NOMO-1 (cell line): ENCODE measurements around the gene TMEM59L.

ENCODE experiments used
- DNase-seq, 2 experiments: peaks; one replicate each; lab custom pipeline; 2025; ENCODE audit not compliant: unreplicated experiment in 2 of 2; lab: John Stamatoyannopoulos, UW

The TMEM59L gene

GRCh38 chr19:18608102-18608804 is 4.4 kb upstream of the TMEM59L start:
- no peak for DNase-seq

GRCh38 chr19:18608805-18609716 is 3.6 kb upstream of the TMEM59L start:
- DNase-seq = no peak

- DNase-seq = no peak
Measured at GRCh38 chr19:18609717-18610051, 3.0 kb upstream of the TMEM59L start.

- no peak for DNase-seq
Measured at GRCh38 chr19:18610245-18610555, 2.5 kb upstream of the TMEM59L start.

- DNase-seq = no peak
Measured at GRCh38 chr19:18610556-18611326, 1.9 kb upstream of the TMEM59L start.

DNA sequence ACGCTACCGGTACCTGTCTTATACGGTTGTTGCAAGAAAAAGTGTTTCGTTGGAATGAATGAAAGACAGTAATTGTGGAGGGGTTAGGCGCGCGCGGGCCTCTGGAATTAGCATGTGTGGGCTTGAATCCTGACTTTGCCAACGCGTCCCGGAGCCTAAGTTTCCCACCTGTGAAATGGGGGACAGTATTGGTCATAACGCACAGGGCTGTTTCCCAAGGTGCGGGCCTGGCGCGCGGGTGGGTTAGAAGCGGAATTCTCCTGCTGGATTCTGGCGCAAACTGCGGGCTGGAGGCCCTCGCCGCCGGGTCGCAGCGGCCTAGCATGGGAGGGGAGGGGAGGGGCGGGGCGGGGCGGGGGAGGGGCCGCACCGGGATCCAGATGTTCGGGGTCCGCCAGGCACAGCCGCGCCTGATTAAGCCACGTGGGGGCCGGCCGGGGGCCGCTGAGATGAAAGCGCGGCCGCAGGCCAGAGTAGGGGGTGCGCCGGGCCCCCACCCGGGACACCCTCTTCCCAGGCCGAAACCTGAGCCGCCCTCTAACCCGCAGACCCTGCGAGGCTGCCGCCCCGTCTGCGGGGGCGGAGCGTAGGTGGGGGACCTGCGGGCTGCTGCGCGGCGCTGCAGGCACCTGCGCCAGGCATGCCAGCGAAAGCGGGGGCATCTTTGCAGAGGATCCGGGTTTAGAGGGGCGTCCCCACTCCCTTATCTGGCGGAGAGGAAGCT is 1.2 kb upstream of the TMEM59L start:
- no peak for DNase-seq

DNA sequence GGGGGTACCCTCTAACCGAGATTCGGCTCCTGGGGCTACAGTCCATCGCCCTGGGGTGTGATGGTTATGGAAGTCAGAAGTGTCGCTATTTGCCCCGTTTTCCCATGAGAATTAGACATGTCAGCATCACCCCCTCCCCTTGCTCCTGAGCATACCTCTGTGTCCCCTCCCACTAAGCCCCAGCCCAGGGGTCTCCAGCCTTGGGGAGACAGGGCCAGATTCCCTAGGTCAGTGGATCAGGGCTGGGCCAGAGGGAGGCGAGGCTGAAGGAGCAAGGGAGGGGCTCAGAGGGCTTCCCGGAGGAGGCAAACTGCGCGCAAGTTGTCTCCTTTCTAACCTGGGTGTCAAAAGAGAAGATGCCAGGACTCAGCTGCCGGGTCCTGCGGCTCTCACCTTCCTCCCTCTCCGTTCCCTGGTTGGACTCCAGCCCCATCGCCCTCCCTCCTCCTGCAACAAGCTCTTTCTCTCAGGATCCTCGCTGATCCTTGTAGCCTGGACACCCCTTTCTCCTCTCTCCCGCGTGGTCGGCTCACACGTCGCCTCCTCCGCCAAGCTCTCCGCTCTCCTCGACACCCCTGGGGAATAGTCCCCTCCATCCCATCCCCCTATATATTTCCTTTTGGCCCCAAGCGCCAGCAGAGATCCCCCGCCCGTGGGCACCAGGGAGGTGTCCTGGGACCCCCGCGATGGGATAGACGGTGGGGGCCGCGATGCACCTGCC is 459 bp upstream of the TMEM59L start:
- no peak for DNase-seq

DNA sequence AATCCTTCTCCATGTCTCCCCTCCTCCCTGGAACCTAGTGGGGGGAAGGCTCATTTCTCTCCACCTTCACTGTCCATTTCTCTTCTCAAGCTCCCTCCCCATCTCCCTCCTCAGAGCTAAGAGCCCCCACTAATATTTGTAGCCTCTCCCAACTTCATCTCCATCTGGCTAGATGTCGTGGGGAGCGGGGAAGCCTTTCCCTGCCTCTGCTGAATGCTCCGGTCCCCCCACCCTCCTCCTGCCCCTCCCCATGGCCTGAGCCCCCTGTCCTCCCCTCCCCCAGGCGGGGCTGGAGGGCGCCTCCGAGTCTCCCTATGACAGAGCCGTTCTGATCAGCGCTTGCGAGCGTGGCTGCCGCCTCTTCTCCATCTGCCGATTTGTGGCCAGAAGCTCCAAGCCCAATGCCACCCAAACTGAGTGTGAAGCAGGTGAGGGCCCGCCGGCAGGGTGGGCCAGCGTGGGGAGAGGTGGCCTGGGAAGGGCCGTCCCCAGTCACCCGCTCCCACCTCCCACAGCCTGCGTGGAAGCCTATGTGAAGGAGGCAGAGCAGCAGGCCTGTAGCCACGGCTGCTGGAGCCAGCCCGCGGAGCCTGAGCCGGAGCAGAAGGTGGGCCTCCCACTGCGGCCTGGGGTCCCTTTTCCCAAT is 1.0 kb downstream of the TMEM59L start:
- DNase-seq = no peak

GRCh38 chr19:18616023-18616422 is 3.4 kb downstream of the TMEM59L start:
- no peak for DNase-seq

GRCh38 chr19:18617562-18617961 is 4.9 kb downstream of the TMEM59L start:
- no peak for DNase-seq

DNA sequence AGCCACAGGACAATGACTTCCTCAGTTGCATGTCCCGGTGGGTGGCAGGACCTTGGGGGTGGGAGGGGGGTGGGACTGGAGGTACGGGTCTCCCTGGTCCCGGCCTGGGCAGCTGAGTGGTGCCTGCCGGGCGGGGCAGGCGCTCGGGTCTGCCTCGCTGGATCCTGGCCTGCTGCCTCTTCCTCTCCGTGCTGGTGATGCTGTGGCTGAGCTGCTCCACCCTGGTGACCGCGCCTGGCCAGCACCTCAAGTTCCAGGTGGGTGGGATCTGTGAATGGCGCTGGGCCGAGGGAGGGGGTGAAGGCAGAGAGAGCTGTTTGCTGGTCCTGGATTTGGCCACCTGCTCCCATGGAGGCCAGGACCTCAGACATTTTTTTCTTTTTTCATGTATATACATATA is 5.6 kb downstream of the TMEM59L start:
- DNase-seq = no peak

- no peak for DNase-seq
Measured at GRCh38 chr19:18620311-18620710, 7.6 kb downstream of the TMEM59L start.

GRCh38 chr19:18620902-18621301 is 8.2 kb downstream of the TMEM59L start:
- no peak for DNase-seq

DNA sequence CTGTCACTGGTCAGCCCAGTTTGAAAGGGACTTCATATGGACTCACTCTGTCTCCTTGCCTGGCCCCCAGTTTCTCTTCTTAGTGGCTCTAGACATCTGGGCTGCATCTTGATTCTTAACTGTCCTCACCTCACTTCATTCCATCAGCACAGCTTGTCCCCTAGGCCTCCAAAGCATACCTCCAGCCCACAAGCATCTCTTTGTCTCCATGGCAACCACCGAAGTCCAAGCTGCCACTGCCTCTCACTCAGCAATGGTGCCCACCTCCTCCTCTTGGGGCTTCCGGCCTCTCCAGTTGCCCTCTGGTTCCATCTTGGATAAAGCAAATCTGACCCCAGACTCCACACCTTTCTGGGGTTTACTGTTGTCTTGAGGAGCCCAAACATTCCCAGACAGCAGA is 14.2 kb downstream of the TMEM59L start:
- no peak for DNase-seq

- no peak for DNase-seq
Measured at GRCh38 chr19:18629166-18630088, 16.8 kb downstream of the TMEM59L start.

DNA sequence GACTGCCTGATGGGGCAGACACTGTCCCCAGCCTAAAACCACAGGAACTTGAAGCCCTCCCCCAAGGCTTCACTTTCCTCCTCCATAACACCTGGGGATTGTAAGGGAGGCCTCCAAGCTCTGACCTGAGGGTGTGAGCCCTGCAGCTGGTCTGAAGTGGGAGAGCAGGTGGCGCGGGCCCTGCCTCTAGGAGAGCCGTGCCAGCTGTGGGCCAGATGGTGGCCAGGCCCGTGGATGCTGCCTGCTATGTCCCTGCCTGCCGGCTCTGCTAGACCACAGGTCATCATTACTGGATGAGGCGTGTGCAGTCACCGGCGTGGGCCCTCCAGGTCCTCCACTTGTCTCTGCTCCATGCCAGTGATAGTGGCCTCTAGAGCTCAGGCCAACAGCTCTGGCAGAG is 20.7 kb downstream of the TMEM59L start:
- DNase-seq = no peak

DNA sequence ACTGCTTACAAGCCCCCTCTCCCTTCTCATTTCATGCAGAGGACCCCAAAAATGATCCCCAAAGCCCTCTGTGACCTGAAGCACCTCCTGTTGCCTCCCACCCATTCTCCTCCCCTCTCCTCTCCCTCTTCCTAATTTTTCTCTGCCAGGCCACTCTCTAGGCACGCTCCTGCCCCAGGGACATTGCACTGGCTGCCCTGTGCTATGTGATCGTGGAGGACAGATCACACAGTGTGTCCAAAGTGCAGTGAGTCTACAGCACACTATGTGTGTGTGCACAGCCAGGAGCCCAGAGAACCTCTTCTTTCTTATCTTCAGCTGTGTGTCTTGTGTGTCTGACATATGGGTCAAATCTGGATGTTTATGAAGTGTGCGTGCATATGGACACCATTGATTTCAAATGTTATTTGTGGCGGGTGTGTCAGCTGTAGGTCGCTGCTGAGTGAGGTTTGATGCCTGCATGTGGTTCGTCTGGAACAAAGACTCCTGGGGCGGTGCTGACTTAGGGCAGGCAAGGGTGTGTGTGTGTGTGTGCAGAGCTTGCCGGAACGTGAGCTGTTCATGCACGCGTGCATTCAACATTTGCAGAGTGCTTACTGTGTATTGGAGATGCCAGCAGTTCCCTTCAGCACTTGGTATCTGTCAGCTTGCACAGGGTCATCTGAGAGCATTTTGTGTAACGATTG is 22.1 kb downstream of the TMEM59L start:
- no peak for DNase-seq

- DNase-seq = no peak
Measured at GRCh38 chr19:18635831-18636182, 23.1 kb downstream of the TMEM59L start.
